Skeletal muscle tissue (tissue), 4 donors: ENCODE results near the gene SLFN5. TPM values are rescaled to one million over a fixed set of nuclear protein-coding genes. Genes with fewer than 3 reads are reported as not detected.

Source experiments
- H3K27ac ChIP-seq: one replicate; pipeline ENCODE4 v1.7.0; 2013; ENCODE audit warnings: mild to moderate bottlenecking, low read depth, low read length, inconsistent platforms
- H3K27me3 ChIP-seq, 3 donors: one replicate each; pipeline ENCODE4 v1.7.0; 2013; ENCODE audit warnings: low read length in 3 of 3; ENCODE audit not compliant: control insufficient read depth in 3 of 3, insufficient read depth in 3 of 3
- H3K36me3 ChIP-seq, 3 donors: one replicate each; pipeline ENCODE4 v1.7.0; 2013; ENCODE audit warnings: low read length in 3 of 3; ENCODE audit not compliant: control insufficient read depth in 3 of 3, insufficient read depth in 3 of 3
- H3K4me1 ChIP-seq, 3 donors: one replicate each; pipeline ENCODE4 v1.7.0; 2013; ENCODE audit warnings: low read length in 3 of 3, mild to moderate bottlenecking in 3 of 3; ENCODE audit not compliant: control insufficient read depth in 3 of 3, insufficient read depth in 3 of 3
- H3K4me3 ChIP-seq, 3 donors: one replicate each; pipeline ENCODE4 v1.7.0; 2013; ENCODE audit warnings: low read length in 3 of 3
- H3K9ac ChIP-seq, 3 donors: one replicate each; pipeline ENCODE4 v1.7.0; 2013; ENCODE audit warnings: low read length in 3 of 3, mild to moderate bottlenecking in 3 of 3, moderate library complexity in 2 of 3, low read depth in 1 of 3
- H3K9me3 ChIP-seq, 3 donors: one replicate each; pipeline ENCODE4 v1.7.0; 2013; ENCODE audit warnings: low read length in 3 of 3; ENCODE audit not compliant: control insufficient read depth in 3 of 3
- total RNA-seq: library from RNA; depleted of rRNA; stranded (reverse); fragments of >200 nt; gene quantifications from one replicate; pipeline ENCODE4 v1.2.3, GENCODE V29; 2014
- donor health status: Osteomylitis.

Gene SLFN5
- total RNA-seq, 1 donor from 2014 or later, result 6.3 TPM

DNA sequence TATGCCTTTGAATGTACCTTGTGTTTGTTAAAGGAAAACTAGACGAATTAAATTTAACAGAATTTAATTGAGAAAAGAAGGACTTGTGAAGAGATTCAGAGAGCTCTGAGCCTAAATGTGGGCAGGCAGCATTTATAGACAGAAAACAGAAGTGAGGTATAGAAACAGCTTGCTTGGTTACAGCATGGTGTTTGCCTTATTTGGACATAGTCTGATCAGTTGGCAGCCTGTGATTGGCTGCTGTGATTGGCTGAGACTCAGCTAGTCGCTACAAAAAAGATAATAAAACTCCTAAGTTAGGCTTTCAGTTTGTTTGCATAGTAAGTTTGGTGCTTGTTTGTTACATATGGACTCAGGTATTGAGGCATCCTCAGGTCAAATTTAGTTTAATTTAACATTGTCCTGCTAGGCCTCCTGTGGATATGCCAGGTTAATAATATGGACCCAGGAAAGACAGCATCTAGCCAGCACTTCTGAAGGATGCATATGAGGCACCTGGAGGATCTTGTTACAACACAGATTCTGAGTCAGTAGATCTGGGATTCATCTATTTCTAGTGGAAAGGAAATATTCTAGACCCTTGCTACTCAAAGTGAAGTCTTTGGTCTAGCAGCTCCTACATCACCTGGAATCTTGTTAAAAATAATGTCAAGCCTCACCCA, 43.4 kb downstream of the SLFN5 start:
- peaks cover 0 to 3% (median 3%) of the 10 kb centered on the region in 3 donors for H3K27me3 ChIP-seq
- H3K9me3 ChIP-seq, result peaks cover 0 to 3% (median 0%) of the 10 kb centered on the region in 3 donors
- H3K4me1 ChIP-seq, result no peaks in the 10 kb centered on the region
- no peaks in the 10 kb centered on the region for H3K36me3 ChIP-seq
- H3K9ac ChIP-seq, result no peak overlapping the region
- H3K27ac ChIP-seq, result no peak overlapping the region
- H3K4me3 ChIP-seq, result no peak overlapping the region

DNA sequence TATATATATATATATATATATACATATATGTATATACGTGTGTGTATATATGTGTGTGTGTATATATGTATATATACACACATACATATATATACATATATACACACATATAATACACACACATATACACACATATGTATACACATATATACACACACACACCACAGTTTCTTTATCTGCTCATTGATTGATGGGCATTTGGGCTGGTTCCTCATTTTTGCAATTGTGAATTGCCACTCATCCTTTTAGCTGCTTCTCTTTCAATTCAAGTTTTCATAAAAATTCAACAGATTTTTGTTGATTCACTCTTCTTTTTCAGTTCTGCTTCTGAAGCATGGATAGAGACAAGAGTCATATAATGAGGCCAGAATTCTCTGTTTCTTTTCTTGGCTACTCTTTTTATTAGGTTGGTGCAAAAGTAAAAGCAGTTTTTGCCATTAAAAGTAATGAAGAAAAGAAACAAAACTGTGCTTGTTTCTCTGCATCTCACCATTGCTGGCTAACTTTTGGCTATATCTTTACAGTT, 44.5 kb downstream of the SLFN5 start:
- Histone ChIP-seq H3K27me3 (peaks cover 0 to 3% (median 3%) of the 10 kb centered on the region in 3 donors), H3K9me3 (peaks cover 0 to 3% (median 0%) of the 10 kb centered on the region in 3 donors), H3K4me1 (no peaks in the 10 kb centered on the region), H3K4me3 (no peak overlapping the region), H3K36me3 (no peaks in the 10 kb centered on the region), H3K9ac (no peak overlapping the region), H3K27ac (no peak overlapping the region)

DNA sequence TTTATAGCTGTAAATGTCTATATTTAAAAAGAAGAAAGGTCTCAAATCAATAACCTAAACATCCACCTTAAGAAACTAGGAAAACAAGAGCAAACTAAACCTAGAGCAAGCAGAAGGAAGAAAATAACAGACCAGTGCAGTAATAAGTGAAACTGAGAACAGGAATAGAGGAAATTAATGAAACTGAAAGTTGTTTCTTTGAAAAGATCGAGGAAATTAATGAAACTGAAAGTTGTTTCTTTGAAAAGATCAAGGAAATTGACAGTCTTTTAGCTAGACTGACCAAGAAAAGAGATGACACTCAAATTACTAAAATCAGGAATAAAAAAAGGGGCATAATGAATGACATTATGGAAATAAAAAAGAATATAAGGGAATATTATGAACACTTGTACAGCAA, 46.4 kb downstream of the SLFN5 start:
- H3K4me3 ChIP-seq, result no peak overlapping the region
- H3K27me3 ChIP-seq, result peaks cover 0 to 3% (median 3%) of the 10 kb centered on the region in 3 donors
- no peaks in the 10 kb centered on the region for H3K4me1 ChIP-seq
- H3K27ac ChIP-seq, result no peak overlapping the region
- H3K9ac ChIP-seq, result no peak overlapping the region
- H3K36me3 ChIP-seq, result no peaks in the 10 kb centered on the region
- H3K9me3 ChIP-seq, result peaks cover 0 to 3% (median 0%) of the 10 kb centered on the region in 3 donors

DNA sequence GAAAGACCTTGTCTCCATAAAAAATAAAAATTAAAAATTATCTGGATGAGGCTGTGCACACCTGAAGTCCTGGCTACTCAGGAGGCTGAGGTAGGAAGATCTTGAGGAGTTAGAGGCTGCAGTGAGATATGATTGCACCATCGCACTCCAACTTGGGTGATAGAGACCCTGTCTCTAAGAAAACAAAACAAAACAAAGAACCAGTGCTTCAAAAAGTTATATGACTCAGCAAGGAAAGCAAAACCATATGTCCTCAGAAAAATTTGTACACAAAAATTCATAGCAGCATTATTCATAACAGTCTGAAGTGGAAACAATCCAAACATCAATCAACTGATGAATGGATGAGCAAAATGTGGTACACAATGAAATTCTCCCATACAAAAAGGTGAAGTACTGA, 48.9 kb downstream of the SLFN5 start:
- Histone ChIP-seq H3K4me3 (no peak overlapping the region), H3K36me3 (no peaks in the 10 kb centered on the region), H3K27me3 (peaks cover 0 to 3% (median 3%) of the 10 kb centered on the region in 3 donors), H3K9me3 (no peaks in the 10 kb centered on the region), H3K27ac (no peak overlapping the region), H3K4me1 (no peaks in the 10 kb centered on the region), H3K9ac (no peak overlapping the region)

DNA sequence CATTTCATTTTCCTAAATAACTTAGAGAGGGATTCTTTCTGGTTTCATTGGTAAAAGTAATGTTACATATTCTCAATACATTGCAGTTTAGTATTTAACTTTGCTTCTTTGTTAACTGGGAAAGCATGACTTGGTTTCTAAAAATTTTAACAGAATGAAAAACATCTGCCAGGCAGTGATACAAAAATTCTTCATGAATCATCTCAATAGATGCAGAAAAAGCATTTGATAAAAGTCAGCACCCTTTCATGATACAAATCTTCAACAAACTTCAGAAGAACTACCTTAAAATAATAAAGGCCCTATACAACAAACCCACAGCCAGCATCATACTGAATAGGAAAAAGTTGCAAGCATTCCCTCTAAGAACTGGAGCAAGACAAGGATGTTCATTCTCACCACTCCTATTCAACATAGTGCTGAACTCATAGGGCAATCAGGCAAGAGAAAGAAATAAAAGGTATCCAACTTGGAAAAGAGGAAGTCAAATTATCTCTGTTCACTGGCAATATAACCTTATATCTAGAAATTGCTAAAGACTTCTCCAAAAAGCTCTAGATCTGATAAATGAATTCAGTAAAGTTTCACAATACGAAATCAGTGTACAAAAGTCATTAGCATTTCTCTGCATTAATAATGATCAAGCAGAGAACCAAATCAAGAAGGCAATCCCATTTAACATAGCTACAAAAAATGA, 50.4 kb downstream of the SLFN5 start:
- Histone ChIP-seq H3K9ac (no peak overlapping the region), H3K9me3 (no peaks in the 10 kb centered on the region), H3K27me3 (peaks cover 0 to under 1% (median 0%) of the 10 kb centered on the region in 3 donors), H3K27ac (no peak overlapping the region), H3K4me3 (no peak overlapping the region), H3K4me1 (no peaks in the 10 kb centered on the region), H3K36me3 (no peaks in the 10 kb centered on the region)

DNA sequence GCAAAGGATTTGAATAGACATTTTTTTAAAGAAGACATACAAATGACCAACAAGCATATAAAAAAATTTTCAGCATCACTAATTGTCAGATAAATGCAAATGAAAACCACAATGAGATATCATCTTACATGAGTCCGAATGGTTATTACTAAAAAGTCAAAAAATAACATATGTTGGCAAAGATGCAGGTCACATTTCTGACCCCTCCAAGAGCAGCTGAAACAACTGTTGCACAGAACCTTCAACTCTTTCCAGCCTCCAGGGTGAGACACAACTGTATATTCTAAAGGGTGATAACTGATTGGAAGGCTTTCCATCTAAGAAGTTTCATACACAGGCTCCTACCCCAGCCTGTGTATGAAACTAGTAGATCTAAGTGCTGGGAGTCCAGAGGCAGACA, 51.9 kb downstream of the SLFN5 start:
- Histone ChIP-seq H3K9me3 (no peaks in the 10 kb centered on the region), H3K27ac (no peak overlapping the region), H3K4me1 (no peaks in the 10 kb centered on the region), H3K4me3 (no peak overlapping the region), H3K27me3 (peaks cover 0 to 2% (median 0%) of the 10 kb centered on the region in 3 donors), H3K36me3 (no peaks in the 10 kb centered on the region), H3K9ac (no peak overlapping the region)

DNA sequence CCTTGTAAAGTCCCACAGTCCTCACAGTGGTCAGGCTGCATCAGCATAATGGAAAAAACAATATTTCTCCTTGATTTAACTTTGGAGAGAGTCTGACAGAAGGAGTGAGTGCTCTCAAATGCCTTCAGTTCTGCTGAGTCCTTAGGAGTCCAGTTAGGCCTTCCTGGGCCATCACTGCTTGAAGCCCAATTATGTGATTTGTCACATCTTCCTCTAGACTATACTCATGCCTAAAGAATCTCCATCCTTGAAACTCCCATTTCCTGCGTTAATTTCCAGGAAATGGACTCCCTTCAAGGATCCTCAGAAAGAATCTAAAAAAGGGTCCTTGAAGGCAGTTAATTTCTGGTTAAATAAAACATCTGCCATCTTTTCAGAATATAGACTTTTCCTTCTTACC, 52.8 kb downstream of the SLFN5 start:
- H3K4me1 ChIP-seq, result no peaks in the 10 kb centered on the region

DNA sequence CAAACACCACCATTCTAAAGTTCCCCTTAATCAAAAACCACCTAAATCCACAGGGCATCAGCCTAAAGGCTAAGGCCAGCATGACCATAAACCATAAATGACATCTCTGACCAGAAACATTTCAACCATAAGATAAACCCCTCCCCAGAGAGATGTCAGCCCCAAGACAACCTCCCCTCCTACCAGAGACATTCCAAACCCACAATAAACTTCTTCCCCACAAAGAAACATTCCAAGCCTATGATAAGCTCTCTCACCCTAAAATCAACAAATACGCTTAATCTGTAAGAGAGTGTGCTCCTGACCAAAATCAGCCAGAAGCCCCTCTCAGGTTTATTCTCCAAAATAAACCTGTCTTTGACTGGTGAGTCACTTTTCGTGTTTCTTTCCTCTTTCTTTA, 54.8 kb downstream of the SLFN5 start:
- no peak overlapping the region for H3K9ac ChIP-seq
- peaks cover 0 to 2% (median 0%) of the 10 kb centered on the region in 3 donors for H3K27me3 ChIP-seq
- H3K4me1 ChIP-seq, result no peaks in the 10 kb centered on the region
- H3K27ac ChIP-seq, result no peak overlapping the region
- no peaks in the 10 kb centered on the region for H3K36me3 ChIP-seq
- H3K9me3 ChIP-seq, result no peaks in the 10 kb centered on the region
- H3K4me3 ChIP-seq, result no peak overlapping the region

More for the DNA sequence above, 52.8 kb downstream of the SLFN5 start:
- Histone ChIP-seq H3K9ac (no peak overlapping the region), H3K36me3 (no peaks in the 10 kb centered on the region), H3K4me3 (no peak overlapping the region), H3K9me3 (no peaks in the 10 kb centered on the region), H3K27me3 (peaks cover 0 to 2% (median 0%) of the 10 kb centered on the region in 3 donors), H3K27ac (no peak overlapping the region)

DNA sequence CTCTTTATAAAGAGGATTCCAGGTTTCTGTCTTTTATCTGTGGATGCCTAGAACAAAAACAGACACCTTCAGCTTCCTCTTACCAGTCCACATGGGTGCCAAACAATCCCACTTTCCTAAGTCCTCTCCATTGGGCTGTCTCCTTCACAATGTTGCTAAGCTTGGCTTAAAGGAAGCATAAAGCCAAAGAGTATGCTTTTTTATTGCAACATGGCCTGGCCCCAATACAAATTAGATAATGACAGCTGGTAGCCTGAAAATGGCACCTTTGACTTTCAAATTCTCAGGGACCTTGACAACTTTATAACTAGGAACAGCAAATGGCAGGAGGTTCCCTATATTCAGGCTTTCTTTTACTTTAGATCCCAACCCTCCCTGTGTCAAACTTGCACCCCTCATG, 55.8 kb downstream of the SLFN5 start:
- Histone ChIP-seq H3K36me3 (no peaks in the 10 kb centered on the region), H3K4me3 (no peak overlapping the region), H3K9me3 (no peaks in the 10 kb centered on the region), H3K27me3 (peaks cover 0 to 2% (median 0%) of the 10 kb centered on the region in 3 donors), H3K9ac (no peak overlapping the region), H3K27ac (no peak overlapping the region), H3K4me1 (no peaks in the 10 kb centered on the region)

DNA sequence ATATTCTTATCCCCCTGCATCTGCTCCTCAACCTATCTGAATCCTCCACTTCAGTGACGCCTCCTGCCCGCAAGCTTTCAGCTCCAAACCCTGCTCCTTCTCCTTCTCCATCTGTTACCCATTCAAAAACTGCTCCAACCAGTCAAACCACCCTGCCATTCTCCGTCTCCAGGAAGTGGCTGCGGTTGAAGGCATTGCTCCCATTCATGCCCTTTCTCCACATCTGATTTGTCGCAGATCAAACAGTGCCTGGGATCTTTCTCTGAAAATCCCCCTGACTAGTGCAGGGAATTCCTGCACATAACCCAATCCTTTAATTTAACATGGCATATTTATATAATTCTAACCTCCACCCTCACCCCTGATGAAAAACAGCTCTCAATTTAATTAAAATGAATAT, 56.3 kb downstream of the SLFN5 start:
- Histone ChIP-seq H3K4me3 (no peak overlapping the region), H3K4me1 (no peaks in the 10 kb centered on the region), H3K27ac (no peak overlapping the region), H3K36me3 (no peaks in the 10 kb centered on the region), H3K9ac (no peak overlapping the region), H3K27me3 (peaks cover 0 to 2% (median 0%) of the 10 kb centered on the region in 3 donors), H3K9me3 (no peaks in the 10 kb centered on the region)
